Putamen (tissue), 1 donor: Measurements from ENCODE around the gene NOM1.

Source experiments
- DNase-seq: peaks from one replicate; pipeline ENCODE4 v3.0.0-alpha.2; 2016; ENCODE audit warnings: low spot score

Gene NOM1

DNA sequence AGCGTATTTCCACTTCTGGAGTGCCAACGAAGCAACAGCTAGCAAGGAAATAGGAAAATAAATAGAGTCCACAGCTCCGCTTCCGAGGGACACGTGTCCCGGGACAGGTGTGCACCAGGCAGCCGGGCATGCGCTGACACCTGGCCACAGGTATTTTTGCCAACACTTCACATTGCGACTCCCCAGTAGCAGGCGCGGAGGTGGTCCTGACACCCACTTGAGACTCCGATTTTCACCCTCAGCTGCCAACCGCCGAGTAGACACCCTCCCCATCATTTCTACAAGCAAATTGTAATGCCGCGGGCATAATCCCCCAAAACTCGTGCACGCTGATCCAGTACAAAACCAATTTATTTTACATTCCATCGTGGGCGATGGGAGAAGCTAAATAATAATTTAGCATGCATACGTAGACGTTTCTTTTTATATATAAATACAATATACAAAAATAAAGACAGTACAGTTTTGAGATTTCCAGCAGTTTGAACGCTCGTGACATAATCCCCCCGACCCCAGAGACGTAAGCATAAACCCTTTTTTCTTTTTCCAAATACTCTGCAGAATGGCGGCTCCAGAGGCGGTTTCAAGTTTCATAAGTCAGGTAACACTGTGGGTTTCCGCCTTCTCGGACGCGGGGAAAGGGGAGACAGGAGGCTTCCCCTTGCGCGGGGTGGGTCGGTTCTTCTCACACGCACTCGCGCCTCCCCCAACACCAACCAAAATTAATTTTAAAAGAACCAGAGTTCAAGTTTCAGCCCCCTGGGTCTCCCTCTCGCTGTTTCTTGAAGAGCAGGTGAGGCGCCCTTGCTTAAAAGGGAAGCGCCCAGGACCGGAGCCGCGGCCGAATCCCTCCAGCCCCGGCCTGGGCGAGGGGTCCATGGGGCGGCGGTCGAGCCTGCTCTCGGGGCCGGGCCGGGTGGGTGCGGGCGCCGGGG is 55.3 kb downstream of the NOM1 start:
- DNase-seq: no peak

DNA sequence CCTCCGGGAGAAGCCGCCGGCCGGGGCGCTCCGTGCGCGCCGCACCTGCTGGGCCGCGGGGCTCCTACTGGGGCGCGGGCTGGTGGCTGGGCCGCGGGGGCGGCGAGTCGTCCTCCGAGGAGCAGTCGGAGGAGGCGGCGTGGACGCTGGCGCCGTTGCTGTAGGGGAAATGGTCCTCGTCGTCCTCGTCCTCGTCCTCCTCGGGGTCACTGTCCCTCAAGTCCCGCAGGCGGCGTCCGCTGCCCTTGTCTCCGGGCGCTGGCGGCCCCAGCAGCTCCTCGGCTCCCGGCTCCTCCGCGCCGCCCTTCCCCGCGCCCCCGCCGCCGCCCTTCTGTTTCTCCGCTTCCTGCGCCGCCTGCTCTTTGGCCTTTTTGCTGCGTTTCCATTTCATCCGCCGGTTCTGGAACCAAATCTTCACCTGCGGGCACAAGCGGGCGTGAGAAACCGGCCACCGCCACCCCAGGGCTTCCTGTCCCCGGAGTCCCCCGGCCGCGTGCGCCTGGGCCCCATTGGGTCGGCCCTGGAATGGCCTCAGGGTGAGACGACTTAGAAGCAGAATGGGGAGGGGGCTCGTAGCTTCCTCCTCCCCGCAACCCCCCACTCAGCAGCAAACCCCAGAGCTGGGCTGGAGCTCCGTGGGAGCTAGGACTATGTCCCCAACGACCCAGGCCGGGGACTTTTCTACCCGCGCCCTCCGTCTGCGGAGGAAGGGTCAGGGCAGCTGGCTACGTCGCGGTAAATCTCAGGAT is 56.1 kb downstream of the NOM1 start:
- no peak for DNase-seq

DNA sequence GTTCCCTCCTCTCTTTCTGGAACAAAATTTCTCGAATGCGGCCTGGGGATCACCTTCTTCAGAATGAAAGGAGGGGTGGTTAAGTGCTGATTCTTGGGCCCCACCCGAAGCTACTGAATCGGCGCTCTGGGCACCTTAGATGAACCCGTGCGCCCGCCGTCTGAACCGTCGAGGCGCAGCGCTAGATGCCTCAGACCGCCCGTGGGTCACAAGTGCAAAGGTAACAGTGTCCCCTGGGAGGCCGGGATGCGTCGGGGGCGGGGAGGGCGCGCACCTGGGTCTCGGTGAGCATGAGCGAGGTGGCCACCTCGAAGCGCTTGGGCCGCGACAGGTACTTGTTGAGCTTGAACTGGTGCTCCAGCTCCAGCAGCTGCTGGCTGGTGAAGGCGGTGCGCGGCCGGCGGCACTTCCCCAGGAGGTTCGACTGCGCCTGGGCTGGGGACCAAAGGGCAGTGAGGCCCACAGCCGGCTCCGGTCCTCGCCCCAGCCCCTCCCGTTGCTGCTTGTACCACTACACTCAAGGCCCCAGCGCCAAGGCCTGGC is 56.8 kb downstream of the NOM1 start:
- no peak for DNase-seq

DNA sequence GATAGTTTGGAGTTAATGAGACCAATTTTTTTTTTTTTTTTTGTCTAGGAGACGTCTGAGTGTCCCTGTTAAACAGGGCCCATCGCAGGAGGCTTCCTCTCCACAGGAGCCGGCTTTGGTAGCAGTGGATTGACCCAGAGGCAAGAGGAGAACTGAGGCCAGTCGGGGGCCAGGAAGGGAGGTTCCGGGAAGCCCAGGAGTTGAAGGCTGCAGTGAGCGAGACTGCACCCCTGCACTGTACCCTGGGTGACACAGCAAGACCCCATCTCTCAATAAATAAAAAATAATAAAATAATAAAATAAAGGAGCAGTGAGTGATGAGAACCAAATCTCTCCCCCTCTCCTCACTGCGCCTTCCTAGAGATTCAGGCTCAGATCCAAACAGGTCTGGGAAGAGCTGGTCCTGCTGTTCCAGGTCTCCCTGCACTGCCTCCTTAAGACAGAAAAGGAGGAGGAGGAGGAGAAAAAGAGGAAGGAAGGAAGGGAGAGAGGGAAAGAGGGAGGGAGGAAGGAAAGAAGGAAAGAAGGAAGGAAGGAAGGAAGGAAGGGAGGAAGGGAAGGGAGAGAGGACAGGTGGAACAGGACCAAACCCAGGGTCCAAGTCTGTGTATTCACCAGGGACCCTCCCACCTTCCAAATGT is 57.4 kb downstream of the NOM1 start:
- DNase-seq: no peak

DNA sequence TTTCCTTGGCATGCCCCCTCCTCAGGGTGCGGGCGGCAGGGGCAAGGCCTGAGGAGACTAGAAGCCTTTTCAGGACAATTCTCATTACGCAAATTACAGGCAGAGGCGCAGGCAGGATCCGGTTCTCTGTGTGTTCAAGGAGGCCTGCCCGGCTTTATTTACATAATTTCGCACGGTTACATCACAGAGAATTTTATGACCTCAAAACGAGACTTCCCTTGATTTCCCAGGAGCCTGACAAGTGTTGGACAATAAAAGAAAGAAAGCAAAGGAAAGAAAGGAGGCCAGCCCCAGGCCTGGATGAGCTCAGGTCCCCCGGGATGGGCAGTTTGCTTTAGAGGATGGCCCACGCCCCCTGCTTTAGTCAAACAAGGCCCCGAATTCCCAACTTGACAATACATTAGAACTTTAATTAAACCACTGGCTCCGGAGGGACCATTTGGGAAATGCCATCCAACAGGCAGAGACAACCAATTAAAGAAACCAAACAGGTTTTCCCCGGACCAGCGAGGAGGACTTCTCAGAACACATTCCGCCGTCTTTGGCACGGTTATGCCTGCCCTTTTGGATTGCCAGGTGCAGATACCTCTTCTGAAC is 58.1 kb downstream of the NOM1 start:
- no peak for DNase-seq

DNA sequence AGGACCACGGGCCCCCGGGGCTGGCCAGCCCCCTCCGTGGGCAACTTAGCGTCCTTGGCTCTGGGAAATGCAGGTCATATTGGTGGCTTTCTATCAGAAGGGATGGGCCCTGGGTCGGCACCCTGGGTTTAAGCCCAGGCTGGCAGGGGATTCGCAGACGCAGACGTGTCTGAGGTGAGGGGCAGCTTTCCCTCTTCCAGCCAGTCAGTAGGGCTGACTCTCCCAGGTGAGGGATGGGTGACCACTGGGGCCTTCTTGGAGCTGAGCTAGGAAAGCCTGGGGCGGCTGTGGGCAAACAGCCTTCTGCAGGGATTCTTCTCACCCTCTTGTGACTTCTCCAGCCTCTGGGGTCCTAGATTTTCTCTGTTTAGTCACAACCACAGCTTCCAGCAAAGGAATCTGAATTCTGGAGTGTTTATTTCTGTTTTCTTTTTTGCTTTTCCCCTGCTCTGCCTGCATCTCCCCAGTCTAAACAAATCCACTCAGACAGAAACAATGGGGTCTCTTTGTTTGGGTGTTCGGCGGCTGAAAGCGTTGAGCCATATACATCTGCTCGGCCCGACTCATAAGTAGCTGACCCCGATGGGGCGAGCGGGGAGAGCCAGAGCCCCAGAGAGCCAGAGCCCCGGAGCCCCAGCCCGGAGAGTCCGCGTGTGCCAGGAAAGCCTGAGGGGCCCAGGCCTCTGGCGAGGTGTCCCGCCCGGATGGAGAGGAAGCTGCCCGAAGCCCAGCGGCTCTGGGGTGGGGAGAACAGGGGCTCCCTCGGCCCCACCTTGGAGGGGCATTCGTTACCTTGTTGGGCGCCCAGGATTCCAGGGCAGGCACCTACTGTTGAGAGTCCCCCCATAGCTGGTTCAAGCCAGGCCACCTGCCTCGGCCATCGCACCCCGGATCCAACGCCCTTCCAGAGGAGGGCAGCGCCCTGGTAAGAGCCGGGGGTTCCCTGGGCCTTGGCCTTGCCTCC is 59.0 kb downstream of the NOM1 start:
- DNase-seq: no peak

DNA sequence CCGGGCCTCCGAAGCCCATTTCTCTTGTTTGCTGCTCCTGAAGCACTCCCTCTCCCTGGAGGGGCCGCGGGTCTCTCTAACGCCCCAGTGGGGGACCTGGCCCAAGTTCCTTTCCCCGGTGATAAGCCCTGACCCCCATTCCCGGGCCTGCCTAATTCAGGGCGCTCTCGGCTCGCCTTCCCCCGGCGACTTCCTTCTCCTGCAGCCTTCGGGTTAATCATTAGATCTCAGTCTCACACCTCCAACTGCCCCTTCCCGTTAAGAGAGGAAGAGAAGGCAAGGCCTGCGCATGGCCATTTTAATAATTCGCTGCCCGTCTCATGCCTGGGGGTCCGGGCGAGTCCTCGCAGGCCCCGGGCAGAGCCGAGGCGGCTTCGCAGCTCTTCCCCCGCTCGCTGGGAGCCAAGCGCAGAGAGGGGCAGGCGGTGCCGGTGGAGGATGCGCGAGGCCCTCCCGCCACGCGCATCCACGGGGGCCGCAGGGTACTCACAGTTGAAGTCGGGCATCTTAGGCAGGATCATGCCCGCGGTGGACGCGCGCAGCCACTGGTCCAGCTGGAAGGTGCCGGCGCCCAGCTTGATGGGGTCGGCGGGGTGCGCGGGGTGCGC is 59.8 kb downstream of the NOM1 start:
- DNase-seq: no peak

DNA sequence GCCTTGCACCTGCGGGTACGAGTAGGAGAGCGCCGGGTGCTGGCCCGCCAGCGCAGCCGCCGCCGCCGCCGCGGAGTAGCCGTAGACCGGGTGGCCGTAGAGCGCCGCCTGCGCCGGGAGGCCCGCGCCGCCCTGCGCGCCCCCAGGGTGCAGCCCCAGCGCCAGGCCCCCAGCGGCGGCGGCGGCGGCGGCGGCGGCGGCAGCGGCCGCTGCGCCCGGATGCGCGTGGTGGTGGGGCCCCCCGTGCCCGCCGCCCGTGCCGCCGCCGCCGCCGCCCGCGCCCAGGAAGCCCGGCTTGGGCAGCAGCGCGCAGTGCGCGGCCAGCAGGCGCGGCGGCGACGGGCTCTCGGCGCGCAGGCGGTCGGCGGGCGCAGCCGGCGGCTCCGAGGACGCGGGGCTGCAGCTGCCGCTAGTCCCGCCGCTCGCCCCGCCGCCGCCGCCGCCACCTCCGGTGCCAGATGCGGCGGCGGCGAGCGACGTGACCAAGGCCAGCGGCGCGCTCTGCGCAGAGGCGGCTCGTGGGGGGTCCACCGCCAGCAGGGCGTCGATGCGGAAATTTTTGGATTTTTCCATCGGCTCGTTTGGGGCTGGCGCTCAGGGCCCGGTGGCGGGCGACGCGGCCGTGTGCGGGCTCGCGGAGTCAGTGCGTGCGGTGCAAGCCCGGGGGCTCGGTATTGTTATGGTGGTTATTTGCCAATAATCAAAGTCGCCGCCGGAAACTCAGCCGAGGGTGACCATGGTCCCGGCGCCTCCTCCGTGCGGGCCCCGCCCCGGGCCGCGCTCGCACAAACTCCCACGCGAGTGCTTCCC is 60.5 kb downstream of the NOM1 start:
- no peak for DNase-seq

DNA sequence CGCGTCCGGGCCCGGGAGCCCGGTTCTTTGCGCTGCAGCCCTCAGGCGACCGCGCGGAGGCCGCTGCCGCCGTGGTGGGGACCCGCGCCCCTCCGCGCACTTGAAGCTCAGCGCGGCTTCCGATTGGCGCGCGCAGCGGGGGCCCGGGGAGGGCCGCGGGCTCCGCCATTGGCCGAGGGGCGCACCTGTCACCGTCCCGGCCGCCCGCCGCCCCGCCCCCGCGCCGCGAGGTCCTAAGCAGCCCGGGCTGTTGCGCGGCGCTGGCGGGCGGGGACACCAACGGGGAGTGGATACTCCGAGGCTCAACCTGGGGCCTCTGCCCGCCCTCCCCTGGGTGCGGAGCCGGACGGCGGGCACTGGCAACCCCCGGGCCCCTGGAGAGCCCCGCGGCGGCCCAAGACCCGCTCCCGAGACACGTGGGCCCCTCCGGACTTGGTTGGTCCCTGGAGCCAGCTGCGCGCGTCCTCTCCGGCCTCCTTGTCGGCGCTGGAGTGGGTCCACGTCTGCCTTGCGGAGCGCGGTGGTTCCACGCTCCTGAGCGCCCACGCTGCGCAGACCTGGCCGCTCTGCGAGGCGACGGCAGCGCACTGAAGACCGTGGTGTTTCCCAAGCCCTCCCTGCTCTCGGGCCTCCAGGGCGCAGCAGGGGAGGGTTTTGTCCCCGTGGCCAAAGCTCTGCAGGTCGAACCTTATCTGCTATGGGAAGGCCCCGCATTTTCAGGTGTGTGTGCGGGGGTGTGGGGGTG is 61.2 kb downstream of the NOM1 start, which contains the start of gene MNX1:
MNX1 (minus strand) TSS at position 76 of the 745 bp plus-strand sequence. CDS start 313 bp downstream, outside the sequence.
- DNase-seq: no peak

DNA sequence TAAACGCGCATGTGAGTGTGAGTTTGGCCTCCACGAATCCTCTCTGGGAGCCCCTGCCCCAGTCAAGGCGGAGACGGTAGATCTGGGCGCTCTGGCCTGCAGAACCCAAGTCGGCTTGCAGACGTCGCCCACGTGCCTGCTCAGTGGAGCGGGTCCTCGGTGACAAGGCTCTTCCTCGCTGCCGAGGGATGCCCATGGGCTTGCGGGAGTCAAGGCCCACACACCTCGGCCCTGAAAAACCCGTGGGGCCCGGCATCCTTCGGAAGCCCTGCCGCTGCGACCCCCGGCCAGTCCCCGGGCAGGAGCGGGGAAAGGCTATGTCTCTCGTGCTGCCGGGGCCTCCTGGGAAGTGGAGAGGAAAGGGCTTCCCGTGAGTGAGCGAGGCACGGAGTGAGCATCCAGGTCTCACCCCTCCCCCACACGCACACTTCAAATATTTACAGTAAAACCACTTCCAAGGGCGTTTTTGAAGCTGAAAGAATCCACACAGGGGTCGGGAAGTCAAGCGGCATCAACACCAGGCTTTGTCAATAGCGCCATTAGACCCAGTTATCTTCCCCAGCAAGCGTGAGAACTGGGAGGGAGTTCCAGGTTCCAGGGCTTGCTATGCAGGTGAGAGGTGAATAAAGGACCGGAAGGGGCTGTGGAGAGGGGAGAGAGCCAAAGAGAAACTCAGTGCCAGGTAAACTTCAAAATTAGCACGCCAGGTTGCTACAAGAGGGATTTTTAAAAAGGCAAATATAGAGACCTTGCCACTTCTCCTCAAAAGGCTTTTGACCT is 62.0 kb downstream of the NOM1 start:
- DNase-seq: no peak

DNA sequence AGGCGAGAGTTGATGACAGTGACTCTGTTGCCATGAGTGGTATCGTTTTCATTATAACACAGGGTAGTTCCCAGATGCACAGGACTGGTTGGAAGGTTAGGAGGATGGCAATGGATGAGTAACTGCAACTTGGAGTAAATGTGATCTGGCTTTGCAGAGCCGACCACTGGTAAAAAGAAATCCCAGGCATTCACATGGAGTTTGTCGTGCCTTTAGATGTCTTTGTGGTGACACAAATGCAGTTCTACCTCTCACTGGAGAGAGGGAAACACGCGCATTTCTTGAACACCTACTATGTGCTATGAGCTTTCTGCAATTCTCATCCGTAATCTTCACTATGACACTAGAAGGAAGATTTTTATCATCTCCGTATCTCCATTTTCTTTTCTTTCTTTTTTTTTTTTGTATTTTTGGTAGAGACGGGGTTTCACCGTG is 62.6 kb downstream of the NOM1 start:
- DNase-seq: no peak

DNA sequence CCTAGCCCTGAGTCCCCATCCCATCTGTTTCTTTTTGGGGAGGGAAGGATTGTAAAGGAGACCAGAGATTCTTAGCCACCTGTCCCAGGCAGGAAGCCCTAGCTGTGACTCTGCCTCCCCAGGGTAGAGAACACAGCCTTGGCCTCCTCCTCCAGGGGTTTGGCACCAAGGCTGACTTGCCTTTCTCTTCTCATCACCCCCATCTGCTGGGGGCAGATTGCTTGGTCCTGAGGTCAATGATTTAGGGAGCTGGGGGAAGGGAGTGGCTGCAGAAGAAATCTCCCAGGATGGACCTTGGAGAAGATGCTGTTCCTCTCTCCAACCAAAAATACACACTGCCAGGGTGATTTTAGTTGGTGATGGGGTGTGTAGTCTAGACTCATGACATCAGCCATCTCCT is 63.6 kb downstream of the NOM1 start:
- DNase-seq: no peak

DNA sequence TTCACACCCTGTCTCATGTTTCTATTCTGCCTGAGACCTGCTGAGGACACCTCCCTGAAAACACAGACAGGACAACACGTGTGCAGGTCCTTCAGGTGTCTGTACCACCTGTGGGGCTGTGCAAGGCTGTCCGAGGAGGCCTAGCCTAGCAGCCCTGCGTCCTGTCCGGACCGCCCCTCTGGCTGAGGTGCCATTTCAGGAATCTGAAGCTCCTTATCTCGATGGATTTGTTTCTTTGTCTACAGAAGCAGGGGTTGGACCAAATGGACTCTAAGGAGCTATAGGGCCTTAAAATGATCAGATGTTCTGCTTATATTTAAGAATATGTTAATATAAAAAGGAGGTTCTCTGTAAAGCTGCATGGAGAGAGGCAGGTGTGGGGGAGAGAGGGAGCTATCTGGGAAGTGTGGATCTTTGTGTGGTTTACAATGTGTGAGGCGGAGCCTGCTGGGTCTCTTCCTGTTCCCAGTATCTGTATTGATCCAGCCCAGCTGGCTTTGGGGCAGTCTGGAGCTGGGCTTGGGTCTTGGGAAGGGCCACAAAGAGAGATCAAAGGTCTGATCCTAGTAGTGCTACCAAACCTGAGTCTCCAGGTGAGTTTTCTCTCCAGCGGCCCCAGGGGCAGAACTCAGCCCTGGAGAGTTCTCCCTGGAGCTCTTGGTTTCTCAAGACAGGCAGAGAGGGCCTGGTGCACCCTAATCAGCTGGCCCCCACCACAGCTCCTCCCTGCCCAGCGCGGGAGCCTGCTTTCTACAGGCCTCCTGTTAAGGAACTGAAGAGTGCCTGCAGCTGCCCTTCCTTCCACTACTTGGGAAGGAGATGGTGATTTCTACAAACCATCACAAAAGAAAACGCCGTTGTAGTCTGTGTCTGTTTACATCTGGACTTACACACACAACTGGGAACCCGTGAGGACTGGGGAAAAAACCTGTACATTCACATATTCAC is 64.4 kb downstream of the NOM1 start:
- DNase-seq: no peak

DNA sequence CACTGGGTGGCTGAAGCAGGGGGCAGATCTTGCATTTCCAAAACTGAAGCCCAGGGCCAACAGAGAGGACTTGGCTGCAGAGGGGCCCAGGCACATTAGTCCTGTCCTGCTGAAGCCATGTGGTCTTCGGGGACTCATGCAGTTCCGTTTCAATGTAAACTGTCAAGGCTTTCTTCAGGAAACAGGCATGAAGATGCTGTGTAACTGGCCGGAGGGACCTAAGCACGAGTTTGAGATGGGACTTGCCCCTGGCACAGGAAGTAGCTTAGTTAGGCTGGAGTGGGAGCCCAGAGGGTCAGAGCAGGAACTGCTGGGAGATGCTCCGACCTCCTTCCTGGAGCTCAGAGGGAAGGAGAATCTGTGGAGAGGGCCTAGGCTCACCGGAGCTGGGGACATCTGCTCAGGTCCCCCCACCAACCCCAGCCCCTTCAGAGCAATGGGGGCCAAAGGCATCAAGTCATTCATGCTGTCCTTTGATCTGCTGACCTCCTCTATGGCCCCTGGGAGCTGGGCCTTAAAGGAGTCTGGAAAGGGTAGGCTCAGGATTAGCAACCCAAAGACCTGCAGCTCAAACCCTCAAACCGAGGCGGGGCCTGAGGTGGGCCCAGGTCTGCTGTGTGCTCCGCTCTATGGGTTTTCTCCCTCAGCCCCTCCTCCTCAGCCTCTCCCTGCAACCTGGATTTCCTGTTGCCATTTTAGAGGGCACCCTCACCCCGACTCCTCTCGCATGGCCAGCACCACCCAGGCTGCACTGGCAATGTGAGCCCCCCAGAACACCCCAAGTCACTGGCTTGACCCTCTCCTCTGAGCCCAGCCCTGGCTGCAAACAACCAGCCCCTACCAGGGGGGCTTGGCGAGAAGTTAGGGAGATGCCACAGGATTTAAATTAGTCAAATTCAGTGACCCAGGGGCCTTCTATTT is 65.4 kb downstream of the NOM1 start:
- DNase-seq: no peak

DNA sequence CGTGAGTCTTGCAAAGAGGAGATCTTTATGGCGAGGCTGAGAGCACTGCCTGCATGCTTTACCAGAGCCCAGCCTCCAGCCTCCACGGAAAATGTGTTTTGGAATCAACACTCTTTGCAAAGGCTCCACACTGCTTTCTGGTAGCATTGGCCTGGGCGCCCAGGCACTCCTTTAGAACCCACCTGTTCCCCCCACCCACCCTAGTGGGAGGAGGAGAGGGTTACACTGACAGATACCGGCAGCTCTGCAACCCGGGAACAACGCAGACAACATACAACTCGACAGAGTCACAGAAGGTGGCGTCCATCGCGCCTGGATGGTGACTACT is 66.5 kb downstream of the NOM1 start:
- DNase-seq: no peak
